HG03565 (cell line): ENCODE results near the gene EDEM3.

Experiments
- ATAC-seq: cut with Tn5 transposase; IDR thresholded peaks from one replicate; pipeline ENCODE4 v1.9.1; 2021; ENCODE audit warnings: mild to moderate bottlenecking, moderate library complexity; ENCODE audit not compliant: unreplicated experiment

Gene EDEM3

GRCh38 chr1:184646178-184646701 lies 108.4 kb downstream of the EDEM3 start:
- ATAC-seq: no peak

- ATAC-seq: no peak
Measured at GRCh38 chr1:184644771-184645170, 109.9 kb downstream of the EDEM3 start.

DNA sequence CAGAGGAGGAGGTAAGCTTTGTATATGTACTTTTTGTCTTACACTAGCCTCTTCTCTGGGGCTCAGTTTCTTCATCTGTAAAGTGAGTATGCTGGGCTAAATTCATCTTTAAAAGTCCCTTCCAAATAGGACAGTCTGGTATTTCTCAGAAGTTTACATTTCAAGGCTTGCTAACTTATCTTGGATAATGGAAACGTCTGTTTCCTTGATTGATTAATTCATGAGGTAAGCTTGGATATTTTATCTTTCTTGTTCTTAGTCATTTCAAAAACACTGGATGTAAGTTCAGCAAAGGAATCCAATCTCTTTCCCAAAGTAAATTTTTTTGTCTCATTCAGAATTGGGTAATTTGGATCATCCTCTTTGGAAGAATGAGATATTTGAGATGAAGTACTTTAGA lies 111.0 kb downstream of the EDEM3 start:
- ATAC-seq: no peak

GRCh38 chr1:184641894-184642293 lies 112.8 kb downstream of the EDEM3 start:
- no peak for ATAC-seq

DNA sequence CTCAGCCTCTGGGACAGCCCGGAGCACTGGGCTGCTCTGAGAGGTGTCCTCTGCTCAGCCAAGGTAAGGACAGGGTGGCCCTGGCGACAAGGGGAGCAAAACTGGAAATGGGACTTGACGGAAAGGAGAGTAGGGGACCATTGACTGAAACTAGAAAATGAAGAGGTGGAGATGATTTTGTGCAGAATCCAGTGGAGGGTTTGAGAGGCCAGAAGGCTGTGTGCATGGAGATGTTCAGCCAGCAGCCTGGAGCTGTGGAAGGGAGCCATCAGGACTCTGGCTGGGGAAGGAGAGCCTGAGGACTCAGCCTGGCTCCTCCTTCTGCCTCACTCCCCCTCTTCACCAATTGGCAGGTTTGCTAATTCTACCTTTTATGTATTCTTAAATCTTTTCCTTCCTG lies 114.2 kb downstream of the EDEM3 start:
- ATAC-seq: no peak
